HG03354 (cell line): ENCODE measurements around the gene CALHM3.

Source experiments
- ATAC-seq: cut with Tn5 transposase; IDR thresholded peaks from one replicate; pipeline ENCODE4 v1.9.1; 2021; ENCODE audit warnings: mild to moderate bottlenecking; ENCODE audit not compliant: unreplicated experiment, poor library complexity, severe bottlenecking

Gene CALHM3

DNA sequence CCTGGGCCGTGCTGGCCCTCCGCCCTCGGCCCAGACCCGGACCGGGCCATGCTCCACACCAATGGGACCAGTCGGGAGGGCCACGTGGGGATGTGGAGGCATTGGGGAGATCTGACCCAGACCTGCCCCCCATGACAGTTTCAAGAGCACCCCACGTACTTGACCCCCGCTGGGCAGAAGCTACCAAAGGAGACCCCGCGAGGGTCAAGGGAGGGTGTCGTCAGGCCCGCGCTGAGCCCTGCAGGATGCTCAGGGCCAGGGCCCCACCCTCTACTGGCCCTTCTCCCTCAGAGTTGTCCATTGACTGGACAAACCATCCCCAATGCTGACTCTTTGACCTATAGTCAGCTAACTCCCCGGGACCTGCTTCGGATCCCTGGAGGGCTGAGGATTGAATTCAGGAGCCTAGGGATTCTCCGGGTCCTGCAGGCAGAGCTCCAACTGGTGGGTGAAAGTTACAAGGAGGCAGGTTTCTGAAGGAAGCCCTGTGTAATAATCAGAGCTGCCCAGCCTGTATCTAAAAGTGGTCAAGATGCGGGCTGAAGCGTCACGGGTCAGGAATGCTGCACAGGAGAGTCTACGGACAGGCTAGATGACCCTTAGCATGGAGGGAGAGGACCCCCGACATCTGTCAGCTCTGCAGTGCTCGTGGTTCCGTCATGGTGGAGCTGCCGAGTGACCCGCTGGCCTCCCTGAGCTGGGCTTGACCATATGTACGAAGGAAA, 26.4 kb downstream of the CALHM3 start:
- no peak for ATAC-seq

DNA sequence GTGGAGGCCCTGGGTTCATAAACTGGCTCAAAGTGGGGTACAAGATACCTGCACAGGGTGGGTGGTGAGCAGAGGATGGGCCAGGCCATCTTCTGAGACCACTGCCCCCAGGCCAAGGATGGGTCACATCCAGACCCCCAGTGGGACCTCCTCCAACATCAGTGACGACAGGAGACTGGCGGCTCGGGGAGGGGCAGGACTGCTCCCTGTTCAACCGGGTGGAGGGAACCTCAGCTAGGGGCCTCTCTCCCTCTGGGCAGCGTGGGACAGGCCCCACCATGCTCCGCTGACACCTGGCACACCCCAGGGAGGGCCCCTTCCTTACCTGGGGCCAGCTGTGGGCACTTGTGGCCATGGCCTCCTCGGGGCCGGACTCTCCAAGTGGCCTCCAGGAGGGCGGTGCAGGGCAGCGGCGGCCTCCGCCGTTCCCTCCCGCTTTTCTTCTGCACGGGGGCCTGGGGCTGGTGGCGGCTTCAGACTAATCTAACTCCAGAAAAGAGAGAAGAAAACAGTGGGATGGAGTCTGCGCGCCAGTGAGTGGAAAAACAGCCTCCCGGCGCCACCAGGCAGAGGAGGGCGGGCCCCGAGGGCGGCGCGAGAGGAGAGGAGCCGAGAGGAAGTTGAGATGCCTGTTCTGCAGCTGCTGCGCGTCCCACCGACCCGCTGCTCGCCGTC, 27.1 kb downstream of the CALHM3 start, which contains the start of gene CALHM2:
TSS of gene CALHM2 (minus strand) at position 540 of the 675 bp plus-strand sequence. CDS start 2,429 bp downstream, outside the sequence.
- ATAC-seq, result peak; percentile 76

DNA sequence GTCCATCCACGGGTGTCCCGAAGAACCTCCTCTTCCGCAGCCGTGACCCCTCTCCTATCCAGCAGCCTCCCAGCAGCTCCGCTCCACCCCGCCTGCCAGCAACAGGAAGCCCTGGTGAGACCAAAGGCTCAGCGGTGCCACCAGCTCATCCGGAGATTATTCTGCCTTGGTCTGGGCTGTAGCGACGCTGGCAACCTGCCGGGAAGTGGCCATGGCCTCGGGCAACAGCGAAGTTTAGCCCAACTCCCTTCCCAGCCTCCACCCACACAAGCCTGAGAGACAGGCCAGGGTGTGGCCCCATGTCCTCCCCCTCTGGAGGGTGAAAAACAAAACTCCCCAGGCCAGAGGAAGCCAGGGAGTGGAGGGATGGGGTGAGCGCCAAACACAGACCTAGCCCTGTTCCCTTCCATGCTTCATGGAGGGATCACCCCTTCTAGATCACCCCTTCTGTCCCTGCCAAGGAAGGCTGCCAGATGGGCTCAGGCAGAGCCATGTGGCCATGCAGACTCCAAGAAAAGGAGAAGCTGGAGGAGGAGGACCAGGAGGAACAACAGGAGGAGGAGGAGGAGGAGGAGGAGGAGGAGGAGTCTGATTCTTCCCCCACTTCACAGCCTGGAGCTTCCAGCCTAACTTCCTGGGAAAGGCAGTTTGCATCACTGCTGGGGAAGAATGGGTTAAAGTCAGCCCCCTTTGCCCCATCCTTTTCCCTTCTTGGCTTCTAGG, 27.8 kb downstream of the CALHM3 start:
- ATAC-seq, result no peak

DNA sequence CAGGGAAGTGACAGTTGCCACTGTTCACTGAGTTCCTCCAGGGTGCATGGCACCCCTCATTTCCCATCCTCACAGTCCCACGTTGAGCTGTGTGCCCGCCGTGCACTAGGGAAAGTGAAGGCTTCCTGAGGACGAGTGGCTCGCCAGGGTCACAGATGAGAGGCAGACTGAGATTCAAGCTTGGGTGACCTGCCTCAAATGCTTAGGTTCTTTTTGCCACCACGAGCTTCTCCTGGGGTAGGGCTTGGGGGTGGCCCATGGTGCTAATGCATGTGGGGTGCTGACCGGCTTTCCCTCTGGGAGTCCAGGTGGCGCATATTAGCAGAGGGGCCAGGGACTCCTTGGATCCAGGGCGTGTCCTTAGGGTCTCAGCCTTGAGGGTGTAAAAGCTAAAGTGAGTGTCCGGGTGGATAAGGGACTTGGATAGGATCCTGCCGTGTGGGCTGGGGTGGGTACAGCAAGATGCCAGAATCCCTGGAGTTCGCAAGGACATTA, 28.8 kb downstream of the CALHM3 start:
- no peak for ATAC-seq

DNA sequence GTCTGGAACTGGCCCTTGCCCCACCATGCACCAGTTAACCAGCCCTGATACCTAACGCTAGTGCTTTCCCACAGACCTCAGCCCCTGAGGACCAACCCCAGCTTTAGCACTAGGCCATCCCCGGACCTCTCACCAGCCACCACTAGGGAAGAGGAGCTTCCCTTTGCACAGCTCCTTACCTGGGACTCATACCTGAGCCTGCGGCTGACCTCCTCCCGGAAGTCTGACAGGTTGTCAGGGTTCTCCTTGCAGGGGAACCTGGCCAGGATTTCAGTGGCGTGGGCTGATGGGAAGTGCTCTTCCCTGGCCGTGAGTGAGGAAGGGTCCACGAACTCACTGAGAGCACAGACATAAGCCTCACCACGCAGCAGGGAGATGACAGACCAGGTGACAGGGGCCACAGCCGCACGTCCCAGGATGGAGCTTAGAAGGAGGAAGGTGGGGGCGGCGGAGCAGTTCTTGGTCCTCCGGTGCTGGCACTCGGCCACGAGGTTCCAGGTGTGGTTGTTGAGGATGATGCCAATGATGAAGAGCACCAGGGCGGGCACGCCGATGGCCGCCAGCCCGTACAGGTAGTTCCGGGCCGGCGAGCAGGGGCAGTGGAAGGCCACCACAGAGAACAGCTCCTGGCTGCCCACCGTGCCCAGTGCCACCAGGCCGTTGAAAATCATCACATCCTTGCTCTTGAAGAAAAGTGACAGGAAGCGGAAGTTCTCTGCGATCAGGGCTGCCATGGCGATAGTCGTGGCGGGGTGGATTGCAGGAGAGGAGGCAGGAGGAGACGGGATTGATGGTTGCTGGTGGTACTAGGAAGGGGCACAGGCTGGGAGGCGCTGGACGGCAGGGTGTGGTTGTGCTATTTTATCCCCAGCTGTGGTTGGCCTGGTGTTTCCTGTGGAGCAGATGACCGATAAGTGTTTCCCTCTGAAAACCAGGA, 29.6 kb downstream of the CALHM3 start:
- ATAC-seq, result no peak

DNA sequence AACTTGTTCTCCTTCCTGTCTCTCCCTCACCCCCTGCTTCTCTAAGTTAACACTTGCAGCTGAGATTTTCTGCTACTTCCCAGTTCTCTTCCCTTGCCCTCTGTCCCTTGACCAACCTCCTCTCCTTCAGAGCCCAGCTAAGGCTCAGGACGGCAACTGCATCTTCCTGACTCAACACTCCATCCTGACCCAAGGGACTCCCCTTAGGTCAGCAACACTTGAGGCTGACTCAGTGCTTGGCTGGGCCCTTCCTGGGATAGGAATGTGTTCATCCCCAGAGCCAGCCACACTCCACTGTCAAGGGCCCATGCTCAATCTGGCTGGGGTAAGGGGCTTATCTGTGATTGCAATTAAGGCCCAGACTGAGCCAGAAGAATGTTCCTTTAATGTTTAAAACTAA, 30.3 kb downstream of the CALHM3 start:
- no peak for ATAC-seq

DNA sequence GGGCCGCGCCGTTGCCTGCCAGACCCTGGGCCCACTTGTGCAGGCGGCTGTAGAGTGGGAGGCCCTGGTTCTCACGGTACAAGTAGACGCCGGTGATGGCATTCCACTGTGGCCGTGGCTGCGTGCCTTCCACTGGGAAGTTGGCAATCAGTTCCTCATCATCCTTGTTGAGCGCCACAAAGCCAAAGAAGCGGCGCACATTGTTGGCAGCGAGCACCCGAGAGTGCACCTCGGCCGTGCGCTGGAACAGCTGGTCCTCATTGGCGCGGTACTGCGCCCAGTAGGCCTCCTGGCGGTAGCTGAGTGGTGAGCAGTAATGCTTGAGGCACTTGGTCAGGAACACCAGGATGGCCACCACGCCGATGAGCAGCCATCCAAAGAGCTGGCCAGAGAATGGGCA, 31.9 kb downstream of the CALHM3 start:
- no peak for ATAC-seq

DNA sequence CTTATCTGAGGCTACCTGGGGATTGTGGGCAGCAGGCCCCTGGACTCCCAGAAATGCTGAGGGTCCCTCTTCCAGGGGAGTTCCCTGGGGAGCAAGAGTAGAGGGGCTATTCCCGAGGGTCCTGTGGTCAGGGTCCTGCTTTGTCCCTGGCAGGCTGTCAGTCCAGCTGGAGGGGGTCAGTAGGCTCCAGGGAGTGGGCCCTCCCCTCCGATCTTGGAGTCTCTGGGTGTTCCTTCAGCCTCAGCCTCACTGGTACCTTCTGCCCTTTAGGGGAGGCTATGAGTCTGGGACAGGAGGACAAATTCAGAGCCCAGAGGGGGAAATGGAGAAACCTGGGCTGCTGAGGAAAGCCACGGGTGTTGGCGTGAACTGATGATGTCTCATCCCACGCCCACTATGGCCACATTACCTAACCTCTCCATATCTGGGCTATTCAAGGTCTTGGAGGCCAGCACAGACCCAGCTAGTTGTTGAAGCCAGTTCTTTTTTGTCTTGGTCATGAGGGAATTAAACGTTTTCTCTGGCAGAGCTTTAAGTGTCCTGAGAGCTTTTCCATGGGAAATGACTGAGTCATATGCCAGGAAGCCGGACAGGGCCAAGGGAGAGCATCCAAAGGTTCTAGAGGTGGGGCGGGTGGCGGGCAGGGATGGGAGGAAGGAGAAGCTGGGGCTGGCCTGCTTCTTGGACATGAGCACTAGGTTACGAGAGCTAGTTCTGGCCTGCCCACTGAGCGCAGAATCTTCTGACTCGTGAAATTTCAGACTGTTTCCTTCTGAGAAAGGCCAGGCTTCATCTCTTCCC, 33.1 kb downstream of the CALHM3 start:
- no peak for ATAC-seq

DNA sequence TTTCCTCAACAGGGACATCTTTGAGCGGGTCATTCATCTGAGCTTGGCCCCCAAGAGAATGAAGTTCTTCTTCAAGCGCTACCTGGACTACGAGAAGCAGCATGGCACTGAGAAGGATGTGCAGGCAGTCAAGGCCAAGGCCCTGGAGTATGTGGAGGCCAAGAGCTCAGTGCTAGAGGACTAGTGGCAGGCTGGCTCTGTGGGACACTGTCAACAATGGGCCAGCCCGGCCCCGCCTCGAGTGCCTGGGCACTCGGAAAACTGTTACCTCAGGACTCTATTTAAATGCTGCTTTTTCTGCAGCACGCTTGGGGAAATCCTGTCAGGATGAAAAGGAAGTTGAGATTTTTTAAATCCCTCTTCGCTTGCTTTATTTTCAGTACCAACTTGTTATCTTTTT, 33.7 kb downstream of the CALHM3 start:
- ATAC-seq, result no peak

DNA sequence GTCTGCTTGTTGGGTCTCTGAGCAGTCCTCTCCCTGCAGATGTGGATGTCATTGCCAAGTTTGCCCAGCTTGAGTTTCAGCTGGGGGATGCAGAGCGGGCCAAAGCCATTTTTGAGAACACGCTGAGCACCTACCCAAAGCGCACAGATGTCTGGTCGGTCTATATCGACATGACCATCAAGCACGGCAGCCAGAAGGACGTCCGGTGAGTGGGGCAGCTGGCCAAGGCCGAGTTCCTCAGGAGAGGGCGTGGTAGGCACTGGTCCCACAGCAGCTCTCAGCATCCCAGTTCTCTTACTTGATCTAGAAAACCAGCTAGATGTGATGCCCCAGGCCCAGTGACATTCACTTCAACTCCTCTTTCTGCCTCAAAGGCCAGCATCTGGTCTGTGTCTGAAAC, 34.6 kb downstream of the CALHM3 start:
- ATAC-seq, result no peak

DNA sequence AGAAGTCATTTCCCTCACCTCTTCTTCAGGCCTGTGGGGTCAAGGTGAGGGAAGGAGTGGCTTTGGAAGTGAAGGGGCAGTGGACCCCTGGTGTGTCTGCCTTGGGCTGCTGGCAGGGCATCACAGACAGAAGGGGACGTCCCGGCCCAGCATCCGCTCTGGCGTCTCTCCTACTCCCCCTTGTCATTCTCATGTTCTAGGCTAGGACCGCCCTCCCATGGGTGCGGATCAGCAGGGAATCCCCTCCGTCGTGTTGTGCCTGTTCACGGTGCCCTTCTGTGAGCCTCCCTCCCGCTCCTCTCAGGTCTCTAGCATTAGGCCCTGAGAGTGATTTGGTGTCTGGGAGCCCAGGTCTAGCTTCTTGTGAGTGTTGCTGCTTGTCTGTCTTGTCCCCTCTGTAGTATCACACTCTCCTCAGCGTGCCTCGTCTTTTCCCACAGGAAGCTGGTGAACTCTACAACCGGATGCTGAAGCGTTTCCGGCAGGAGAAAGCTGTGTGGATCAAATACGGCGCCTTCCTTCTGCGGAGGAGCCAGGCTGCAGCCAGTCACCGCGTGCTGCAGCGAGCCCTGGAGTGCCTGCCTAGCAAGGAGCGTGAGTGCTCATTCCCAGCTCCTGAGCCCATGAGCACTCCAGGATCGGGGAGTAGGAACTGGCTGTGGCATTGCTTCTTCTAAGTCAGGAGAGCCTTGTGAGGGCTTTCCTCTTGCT, 35.4 kb downstream of the CALHM3 start:
- ATAC-seq, result no peak

DNA sequence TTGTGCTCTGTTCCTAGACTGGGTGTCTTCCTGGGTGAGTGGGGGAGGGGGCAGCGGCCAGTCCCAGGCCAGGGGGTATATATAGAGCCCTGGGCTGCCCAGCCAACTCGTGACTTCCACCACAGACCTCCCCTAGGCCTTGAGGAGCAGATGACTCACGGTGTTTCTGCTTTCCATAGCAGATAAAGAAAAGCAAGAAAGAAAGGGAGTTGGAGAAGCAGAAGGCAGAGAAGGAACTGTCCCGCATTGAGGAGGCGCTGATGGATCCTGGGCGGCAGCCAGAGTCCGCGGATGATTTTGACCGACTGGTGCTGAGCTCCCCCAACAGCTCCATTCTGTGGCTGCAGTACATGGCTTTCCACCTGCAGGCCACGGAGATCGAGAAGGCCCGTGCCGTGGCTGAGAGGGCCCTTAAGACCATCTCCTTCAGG, 37.0 kb downstream of the CALHM3 start:
- ATAC-seq, result no peak

DNA sequence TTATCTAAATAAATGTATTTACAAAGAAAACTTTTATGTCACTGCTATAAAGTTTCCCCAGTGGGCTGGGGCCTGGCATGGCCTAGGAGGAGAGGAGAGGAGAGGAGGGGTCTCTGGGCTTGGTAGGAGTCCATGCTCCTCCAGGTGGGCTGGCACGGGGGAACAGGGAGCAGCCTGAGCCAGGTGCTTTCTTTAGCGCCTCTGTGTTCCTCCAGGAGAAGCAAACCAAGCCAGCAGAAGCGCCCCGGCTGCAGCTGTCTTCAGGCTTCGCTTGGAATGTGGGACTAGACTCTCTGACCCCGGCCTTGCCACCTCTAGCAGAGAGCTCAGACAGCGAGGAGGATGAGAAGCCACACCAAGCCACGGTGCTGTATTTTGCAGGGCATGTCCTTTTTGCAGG, 37.4 kb downstream of the CALHM3 start:
- no peak for ATAC-seq

DNA sequence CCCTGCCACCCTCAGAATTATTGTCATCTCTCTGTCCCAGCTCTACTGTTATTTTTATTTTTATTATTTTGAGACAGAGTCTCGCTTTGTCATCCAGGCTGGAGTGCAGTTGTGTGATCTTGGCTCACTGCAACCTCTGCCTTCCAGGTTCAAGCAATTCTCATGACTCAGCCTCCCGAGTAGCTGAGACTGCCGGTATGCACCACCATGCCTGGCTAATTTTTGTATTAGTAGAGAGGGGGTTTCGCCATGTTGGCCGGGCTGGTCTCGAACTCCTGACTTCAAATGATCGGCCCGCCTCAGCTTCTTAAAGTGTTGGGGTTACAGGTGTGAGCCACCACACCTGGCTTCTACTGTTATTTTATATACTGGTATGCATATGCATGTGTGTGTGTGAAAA, 37.8 kb downstream of the CALHM3 start:
- ATAC-seq, result no peak

DNA sequence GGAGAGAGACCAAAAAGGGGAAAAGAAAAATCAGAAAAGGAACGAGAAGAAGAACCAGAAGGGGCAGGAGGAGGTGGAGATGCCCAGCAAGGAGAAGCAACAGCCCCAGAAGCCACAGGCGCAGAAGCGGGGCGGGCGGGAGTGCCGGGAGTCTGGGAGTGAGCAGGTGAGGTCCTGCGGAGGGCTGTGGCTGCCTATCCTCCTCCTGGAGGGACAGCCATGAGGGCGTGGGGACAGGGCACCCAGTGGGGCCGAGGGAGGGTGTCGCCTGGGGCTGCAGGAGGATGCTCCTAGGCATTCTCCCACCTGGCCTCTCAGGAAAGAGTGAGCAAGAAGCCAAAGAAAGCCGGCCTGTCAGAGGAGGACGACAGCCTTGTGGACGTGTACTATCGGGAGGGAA, 38.6 kb downstream of the CALHM3 start:
- ATAC-seq, result no peak

DNA sequence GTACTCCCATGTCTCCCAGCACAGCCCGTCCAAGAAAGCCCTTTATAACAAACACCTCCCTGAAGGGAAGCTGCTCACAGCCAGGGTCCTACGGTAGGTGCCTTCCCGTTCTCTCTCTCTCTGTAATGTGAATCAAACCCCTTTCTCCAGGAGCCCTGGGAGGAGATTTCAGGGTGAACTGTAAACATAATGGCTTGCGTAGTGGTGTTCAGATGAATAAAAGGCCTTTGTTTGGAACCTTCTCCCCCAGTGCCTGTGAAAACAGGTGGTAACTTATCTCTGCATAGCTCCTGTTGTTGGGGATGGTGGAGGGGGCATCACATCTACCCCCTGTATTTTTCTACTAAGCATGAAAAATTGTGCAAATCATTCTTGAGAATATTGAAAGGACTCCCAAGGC, 39.3 kb downstream of the CALHM3 start:
- no peak for ATAC-seq

DNA sequence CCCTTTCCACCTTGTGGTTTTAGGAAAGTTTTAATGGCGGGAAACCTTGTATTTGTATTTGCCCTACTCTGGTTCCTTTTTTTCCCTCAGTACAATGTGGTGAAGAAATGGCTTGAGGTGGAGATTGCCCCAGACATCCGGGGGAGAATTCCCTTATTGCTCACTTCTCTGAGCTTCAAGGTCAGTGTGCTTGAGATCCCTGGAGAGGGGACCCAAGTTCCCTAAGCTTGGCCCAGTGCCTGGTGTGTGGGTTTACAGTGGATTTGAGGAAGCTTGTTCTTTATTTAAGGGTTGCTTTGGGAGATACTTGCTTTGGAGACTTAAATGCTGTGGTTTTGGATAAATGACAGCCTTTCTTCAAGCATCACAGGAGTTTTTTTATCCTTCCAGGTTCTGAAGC, 45.2 kb downstream of the CALHM3 start:
- no peak for ATAC-seq

DNA sequence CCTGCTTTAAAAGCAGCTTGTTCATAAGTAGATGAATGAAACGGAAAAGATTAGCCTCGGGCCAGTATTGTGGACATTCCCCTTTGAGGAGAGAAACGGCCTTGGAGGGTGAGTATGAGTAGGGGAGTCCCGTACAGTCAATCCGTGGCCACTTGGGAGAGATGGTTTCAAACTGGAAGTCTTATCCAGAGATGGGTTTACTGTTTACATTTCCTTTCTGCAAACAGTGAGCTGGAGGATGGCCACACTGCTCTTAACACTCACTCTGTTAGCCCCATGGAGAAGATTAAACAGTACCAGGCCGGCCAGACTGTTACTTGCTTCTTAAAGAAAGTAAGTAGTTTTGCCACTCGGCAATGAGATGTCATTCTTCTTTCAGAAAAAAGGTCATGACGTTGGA, 47.1 kb downstream of the CALHM3 start:
- no peak for ATAC-seq
